SU-DHL-6 (cell line): ENCODE data around the gene TXNIP.
A peak's percentile ranks its signal among the peaks of the same experiment; 100 is the strongest.

Experiments
- H2AFZ ChIP-seq: fragments of 200-600 bp; sonication (generic); 2 replicates; pipeline ENCODE4 v1.6.1; 2014; ENCODE audit warnings: low read depth, mild to moderate bottlenecking, moderate library complexity, mixed read lengths, antibody characterized with exemption, low read length; ENCODE audit not compliant: severe bottlenecking
- H3F3A ChIP-seq: fragments of 200-600 bp; shearing (Covaris generic); 2 replicates; pipeline ENCODE4 v1.6.0; 2016; ENCODE audit warnings: antibody characterized with exemption, mild to moderate bottlenecking; ENCODE audit not compliant: insufficient read depth
- H3K27ac ChIP-seq: fragments of 200-600 bp; sonication (generic); 2 replicates; pipeline ENCODE4 v1.5.1; 2016; ENCODE audit warnings: low read depth, mild to moderate bottlenecking, low read length, moderate library complexity, mixed read lengths
- H3K27me3 ChIP-seq: fragments of 200-600 bp; sonication (generic), shearing (Covaris generic); 2 replicates; pipeline ENCODE4 v1.6.0; 2014; ENCODE audit warnings: mild to moderate bottlenecking, low read length
- H3K36me3 ChIP-seq: fragments of 200-600 bp; sonication (generic); 2 replicates; pipeline ENCODE4 v1.6.1; 2014; ENCODE audit warnings: mild to moderate bottlenecking, low read length, mixed read lengths
- H3K4me2 ChIP-seq: fragments of 300-600, 200-600 bp; shearing (Covaris generic), sonication (generic); 2 replicates; pipeline ENCODE4 v1.6.0; 2014; ENCODE audit warnings: low read length, low read depth, mild to moderate bottlenecking; ENCODE audit not compliant: poor library complexity, severe bottlenecking
- H3K4me3 ChIP-seq: fragments of 200-600 bp; sonication (generic); 2 replicates; pipeline ENCODE4 v1.5.1; 2014; ENCODE audit warnings: antibody characterized with exemption, low read length, mild to moderate bottlenecking, mixed read lengths; ENCODE audit not compliant: insufficient read depth, poor library complexity, severe bottlenecking
- H3K79me2 ChIP-seq: fragments of 200-600 bp; sonication (generic); 2 replicates; pipeline ENCODE4 v1.6.1; 2014; ENCODE audit warnings: mild to moderate bottlenecking, low read length, moderate library complexity; ENCODE audit not compliant: insufficient read depth
- H3K9ac ChIP-seq: fragments of 200-600 bp; sonication (generic); 2 replicates; pipeline ENCODE4 v1.7.0; 2014; ENCODE audit warnings: mild to moderate bottlenecking, low read length
- H3K9me2 ChIP-seq: fragments of 200-600 bp; sonication (generic); replicated peaks from 2 replicates; pipeline ENCODE4 v1.6.1; 2014; ENCODE audit warnings: low read length; ENCODE audit not compliant: insufficient read depth
- H3K9me3 ChIP-seq: fragments of 200-600 bp; sonication (generic); 2 replicates; pipeline ENCODE4 v1.6.1; 2014; ENCODE audit warnings: low read length, mixed read lengths; ENCODE audit not compliant: insufficient read depth
- H4K20me1 ChIP-seq: fragments of 200-600 bp; sonication (generic); 2 replicates; pipeline ENCODE4 v1.6.1; 2014; ENCODE audit warnings: low read depth, mild to moderate bottlenecking, antibody characterized with exemption, low read length, moderate library complexity, mixed read lengths
- EZH2phosphoT487 ChIP-seq: fragments of 200-600 bp; sonication (generic), shearing (Covaris generic); conservative IDR thresholded peaks from 2 replicates; pipeline ENCODE4 v1.6.1; 2018; ENCODE audit warnings: mild to moderate bottlenecking, antibody characterized with exemption, low read length, moderate library complexity, mixed read lengths
- TF ChIP-seq, protein P1 (sequence below): fragments of 200-600 bp; sonication (generic); IDR thresholded peaks from one replicate; pipeline ENCODE4 v1.5.1; 2017; ENCODE audit warnings: antibody characterized with exemption, mild to moderate bottlenecking, low read length, moderate library complexity; ENCODE audit not compliant: insufficient read depth, poor library complexity, severe bottlenecking

TXNIP gene

DNA sequence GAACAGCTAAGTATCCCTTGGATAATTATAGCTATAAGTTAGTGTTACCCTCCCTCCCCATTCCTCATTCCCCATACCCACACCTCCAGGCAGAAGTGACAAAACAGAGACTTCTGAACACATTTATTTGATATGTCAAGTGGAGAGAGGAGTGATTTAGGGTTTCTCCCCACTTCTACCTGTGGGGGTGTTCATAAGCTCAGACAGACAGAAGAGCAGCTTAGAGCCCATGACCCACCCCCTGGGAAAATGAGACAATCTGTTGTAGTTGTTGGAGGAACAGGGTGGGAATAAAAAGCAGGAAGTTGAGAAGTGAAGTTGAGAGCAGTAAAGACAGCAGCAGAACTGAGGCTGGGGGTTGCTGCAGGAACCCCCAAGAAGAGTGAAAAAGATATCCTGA lies 37.0 kb downstream of the TXNIP start:
- no peak overlapping the region for H3K9ac ChIP-seq
- H3K79me2 ChIP-seq: no peaks in the 10 kb centered on the region
- H3K4me2 ChIP-seq: no peak overlapping the region
- no peaks in the 10 kb centered on the region for H3K9me3 ChIP-seq
- H3F3A ChIP-seq: peaks cover 38% of the 10 kb centered on the region; the same call in 1 of the 2 replicates
- H2AFZ ChIP-seq: no peak overlapping the region
- TF ChIP-seq, protein P1, sequence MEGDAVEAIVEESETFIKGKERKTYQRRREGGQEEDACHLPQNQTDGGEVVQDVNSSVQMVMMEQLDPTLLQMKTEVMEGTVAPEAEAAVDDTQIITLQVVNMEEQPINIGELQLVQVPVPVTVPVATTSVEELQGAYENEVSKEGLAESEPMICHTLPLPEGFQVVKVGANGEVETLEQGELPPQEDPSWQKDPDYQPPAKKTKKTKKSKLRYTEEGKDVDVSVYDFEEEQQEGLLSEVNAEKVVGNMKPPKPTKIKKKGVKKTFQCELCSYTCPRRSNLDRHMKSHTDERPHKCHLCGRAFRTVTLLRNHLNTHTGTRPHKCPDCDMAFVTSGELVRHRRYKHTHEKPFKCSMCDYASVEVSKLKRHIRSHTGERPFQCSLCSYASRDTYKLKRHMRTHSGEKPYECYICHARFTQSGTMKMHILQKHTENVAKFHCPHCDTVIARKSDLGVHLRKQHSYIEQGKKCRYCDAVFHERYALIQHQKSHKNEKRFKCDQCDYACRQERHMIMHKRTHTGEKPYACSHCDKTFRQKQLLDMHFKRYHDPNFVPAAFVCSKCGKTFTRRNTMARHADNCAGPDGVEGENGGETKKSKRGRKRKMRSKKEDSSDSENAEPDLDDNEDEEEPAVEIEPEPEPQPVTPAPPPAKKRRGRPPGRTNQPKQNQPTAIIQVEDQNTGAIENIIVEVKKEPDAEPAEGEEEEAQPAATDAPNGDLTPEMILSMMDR: no peak
- no peak for TF ChIP-seq EZH2phosphoT487
- H3K9me2 ChIP-seq: no peaks in the 10 kb centered on the region
- H3K4me3 ChIP-seq: no peak overlapping the region
- H4K20me1 ChIP-seq: no peaks in the 10 kb centered on the region
- H3K27me3 ChIP-seq: no peaks in the 10 kb centered on the region
- no peak overlapping the region for H3K27ac ChIP-seq
- H3K36me3 ChIP-seq: no peaks in the 10 kb centered on the region

DNA sequence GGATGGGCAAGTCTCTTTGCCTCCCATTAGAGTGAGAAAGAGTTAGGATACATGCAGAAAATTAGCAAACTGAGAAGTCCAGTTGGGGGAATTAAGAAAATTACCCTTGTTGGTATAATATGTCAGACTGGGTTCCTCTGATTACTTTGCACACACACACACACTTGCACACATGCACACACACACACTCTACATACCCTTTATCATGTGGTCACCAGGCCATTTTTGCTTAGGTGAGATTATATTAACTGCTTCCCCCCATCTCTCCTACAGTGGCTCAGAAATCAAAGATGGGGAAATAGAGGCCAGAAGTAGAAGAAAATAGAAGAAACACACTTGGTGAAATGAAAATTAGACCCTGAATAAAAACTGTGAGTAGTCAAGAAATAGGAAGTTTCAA lies 37.6 kb downstream of the TXNIP start:
- Histone ChIP-seq H3K9me2 (no peaks in the 10 kb centered on the region), H3K27me3 (no peaks in the 10 kb centered on the region), H3K79me2 (no peaks in the 10 kb centered on the region), H3K4me2 (peak overlapping the region; percentile 83), H4K20me1 (no peaks in the 10 kb centered on the region), H3K36me3 (no peaks in the 10 kb centered on the region), H3F3A (peaks cover 38% of the 10 kb centered on the region; the same call in 1 of the 2 replicates), H3K4me3 (peak overlapping the region; percentile 30), H2AFZ (no peak overlapping the region), H3K27ac (no peak overlapping the region), H3K9ac (peak overlapping the region; percentile 70; the same call in 1 of the 2 replicates), H3K9me3 (no peaks in the 10 kb centered on the region)
- no peak for TF ChIP-seq EZH2phosphoT487
- TF ChIP-seq, protein P1: no peak

DNA sequence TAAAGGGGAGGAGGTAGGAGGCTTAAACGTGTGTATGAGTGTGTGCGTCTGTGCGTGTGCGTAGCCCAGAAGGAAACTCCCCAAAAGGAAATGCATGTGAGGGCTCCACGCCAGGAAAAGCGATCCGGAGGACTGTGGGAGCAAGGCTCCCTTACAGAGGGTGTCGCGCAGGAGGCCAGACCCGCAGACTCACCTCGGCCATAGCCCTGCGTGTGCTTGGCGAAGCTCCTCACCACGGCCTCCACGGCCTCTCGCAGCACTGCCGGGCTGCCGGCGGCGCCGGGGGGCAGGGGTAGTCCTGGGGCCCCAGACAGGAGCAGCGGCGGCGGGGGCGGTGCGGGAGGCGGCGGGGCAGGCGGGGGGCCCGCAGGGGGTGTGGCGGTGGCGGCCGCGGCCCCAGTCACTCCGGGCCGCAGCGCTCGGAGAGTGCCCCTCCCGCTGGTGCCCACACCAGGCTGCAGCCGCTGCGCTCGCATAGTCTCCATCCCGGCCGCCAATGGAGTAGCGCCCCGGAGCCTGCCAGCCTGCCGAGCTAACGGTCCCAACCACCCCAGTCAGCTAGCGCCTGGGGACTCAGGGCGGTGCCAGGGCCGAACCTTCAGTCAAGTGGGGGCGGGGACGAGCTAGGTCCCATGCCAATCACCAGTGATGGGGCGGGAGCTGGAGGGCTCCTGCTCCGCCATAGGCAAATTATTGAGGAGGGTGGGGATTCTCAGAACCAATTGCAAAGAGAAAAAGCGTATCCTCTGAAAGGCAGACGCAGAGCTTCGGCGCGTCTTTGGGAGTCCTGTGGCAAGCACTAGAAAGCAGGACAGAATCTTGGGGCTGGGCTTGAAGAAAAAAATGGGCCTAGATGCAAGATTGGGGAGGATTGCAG lies 38.7 kb downstream of the TXNIP start, which contains the start of gene LIX1L:
Gene LIX1L (minus strand): TSS at position 575 of the 877 bp plus-strand sequence. CDS start 90 bp downstream, at position 485.
- H3K79me2 ChIP-seq: no peaks in the 10 kb centered on the region

More for the DNA sequence above, 38.7 kb downstream of the TXNIP start, which contains the start of gene LIX1L:
- Histone ChIP-seq H3K27me3 (no peaks in the 10 kb centered on the region), H3K36me3 (no peaks in the 10 kb centered on the region), H3F3A (peaks cover 28% of the 10 kb centered on the region; the same call in 1 of the 2 replicates), H4K20me1 (no peaks in the 10 kb centered on the region), H3K27ac (no peak within 1 kb of the TSS), H3K4me2 (peak within 1 kb of the TSS; percentile 83), H3K4me3 (peak within 1 kb of the TSS; percentile 66), H3K9me2 (no peaks in the 10 kb centered on the region), H3K9ac (peak within 1 kb of the TSS; percentile 70), H3K9me3 (no peaks in the 10 kb centered on the region), H2AFZ (peak within 1 kb of the TSS; percentile 73)
- no peak for TF ChIP-seq EZH2phosphoT487
- TF ChIP-seq, protein P1: no peak
